DOHH2 (cell line): ENCODE results near the gene TRA2B.

ENCODE experiments used
- H3F3A ChIP-seq: fragments of 200-600 bp; sonication (generic), shearing (Covaris generic); 2 replicates; pipeline ENCODE4 v1.6.0; 2016; ENCODE audit warnings: antibody characterized with exemption, mild to moderate bottlenecking; ENCODE audit not compliant: control insufficient read depth, insufficient read depth
- H3K27ac ChIP-seq: fragments of 200-600 bp; sonication (generic); 2 replicates; pipeline ENCODE4 v1.5.1; 2014; ENCODE audit warnings: low read depth, mild to moderate bottlenecking, low read length, moderate library complexity
- H3K27me3 ChIP-seq: fragments of 200-600 bp; sonication (generic); 2 replicates; pipeline ENCODE4 v1.6.1; 2014; ENCODE audit warnings: mild to moderate bottlenecking, low read length, mixed read lengths; ENCODE audit not compliant: control insufficient read depth
- H3K36me3 ChIP-seq: fragments of 200-600 bp; sonication (generic); 2 replicates; pipeline ENCODE4 v1.6.1; 2014; ENCODE audit warnings: mild to moderate bottlenecking, low read length, moderate library complexity, mixed read lengths; ENCODE audit not compliant: control insufficient read depth
- H3K4me1 ChIP-seq: fragments of 200-600 bp; sonication (generic); 2 replicates; pipeline ENCODE4 v1.6.1; 2014; ENCODE audit warnings: mild to moderate bottlenecking, low read length, mixed read lengths; ENCODE audit not compliant: control insufficient read depth
- H3K4me2 ChIP-seq: fragments of 200-600 bp; sonication (generic); 2 replicates; pipeline ENCODE4 v1.6.0; 2014; ENCODE audit warnings: mild to moderate bottlenecking, low read length, moderate library complexity
- H3K4me3 ChIP-seq: fragments of 200-600 bp; sonication (generic); 2 replicates; pipeline ENCODE4 v1.5.1; 2014; ENCODE audit warnings: mild to moderate bottlenecking, low read length, mixed read lengths
- H3K79me2 ChIP-seq: fragments of 200-600 bp; sonication (generic); 2 replicates; pipeline ENCODE4 v1.6.1; 2014; ENCODE audit warnings: mild to moderate bottlenecking, low read length, mixed read lengths; ENCODE audit not compliant: control insufficient read depth
- H3K9me2 ChIP-seq: fragments of 200-600 bp; sonication (generic); replicated peaks from 2 replicates; pipeline ENCODE4 v1.6.1; 2014; ENCODE audit warnings: mild to moderate bottlenecking, low read length, mixed read lengths; ENCODE audit not compliant: control insufficient read depth
- H3K9me3 ChIP-seq: fragments of 200-600 bp; sonication (generic); 2 replicates; pipeline ENCODE4 v1.6.1; 2014; ENCODE audit warnings: antibody characterized with exemption, low read length, mixed read lengths; ENCODE audit not compliant: control insufficient read depth, insufficient read depth
- H4K20me1 ChIP-seq: fragments of 200-600 bp; sonication (generic); 2 replicates; pipeline ENCODE4 v1.6.0; 2014; ENCODE audit warnings: low read depth, mild to moderate bottlenecking, antibody characterized with exemption, low read length, moderate library complexity; ENCODE audit not compliant: control insufficient read depth, insufficient read depth
- EZH2phosphoT487 ChIP-seq: fragments of 200-600 bp; sonication (generic); IDR thresholded peaks from 2 replicates; pipeline ENCODE4 v1.6.1; 2017; ENCODE audit warnings: borderline replicate concordance, mild to moderate bottlenecking, antibody characterized with exemption, low read length, moderate library complexity, mixed read lengths
- TF ChIP-seq, protein P1 (sequence below): fragments of 200-600 bp; sonication (generic); IDR thresholded peaks from one replicate; pipeline ENCODE4 v1.5.1; 2014; ENCODE audit warnings: antibody characterized with exemption, mild to moderate bottlenecking, low read depth, low read length; ENCODE audit not compliant: poor library complexity, severe bottlenecking

The TRA2B gene

GRCh38 chr3:185983495-185984141, 45.8 kb upstream of the TRA2B start:
- Histone ChIP-seq H3K9me2 (no peaks in the 10 kb centered on the region), H3K4me2 (no peak overlapping the region), H3K36me3 (no peaks in the 10 kb centered on the region), H3K4me1 (peaks cover 8% of the 10 kb centered on the region), H3K4me3 (no peak overlapping the region), H4K20me1 (no peaks in the 10 kb centered on the region), H3K27ac (no peak overlapping the region), H3F3A (no peaks in the 10 kb centered on the region), H3K27me3 (peaks cover 7% of the 10 kb centered on the region), H3K9me3 (no peaks in the 10 kb centered on the region), H3K79me2 (no peaks in the 10 kb centered on the region)
- TF ChIP-seq EZH2phosphoT487, result no peak
- TF ChIP-seq, protein P1, sequence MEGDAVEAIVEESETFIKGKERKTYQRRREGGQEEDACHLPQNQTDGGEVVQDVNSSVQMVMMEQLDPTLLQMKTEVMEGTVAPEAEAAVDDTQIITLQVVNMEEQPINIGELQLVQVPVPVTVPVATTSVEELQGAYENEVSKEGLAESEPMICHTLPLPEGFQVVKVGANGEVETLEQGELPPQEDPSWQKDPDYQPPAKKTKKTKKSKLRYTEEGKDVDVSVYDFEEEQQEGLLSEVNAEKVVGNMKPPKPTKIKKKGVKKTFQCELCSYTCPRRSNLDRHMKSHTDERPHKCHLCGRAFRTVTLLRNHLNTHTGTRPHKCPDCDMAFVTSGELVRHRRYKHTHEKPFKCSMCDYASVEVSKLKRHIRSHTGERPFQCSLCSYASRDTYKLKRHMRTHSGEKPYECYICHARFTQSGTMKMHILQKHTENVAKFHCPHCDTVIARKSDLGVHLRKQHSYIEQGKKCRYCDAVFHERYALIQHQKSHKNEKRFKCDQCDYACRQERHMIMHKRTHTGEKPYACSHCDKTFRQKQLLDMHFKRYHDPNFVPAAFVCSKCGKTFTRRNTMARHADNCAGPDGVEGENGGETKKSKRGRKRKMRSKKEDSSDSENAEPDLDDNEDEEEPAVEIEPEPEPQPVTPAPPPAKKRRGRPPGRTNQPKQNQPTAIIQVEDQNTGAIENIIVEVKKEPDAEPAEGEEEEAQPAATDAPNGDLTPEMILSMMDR, result peak; percentile 85

- no peaks in the 10 kb centered on the region for H3K9me2 ChIP-seq
- H3K4me2 ChIP-seq, result no peak overlapping the region
- H4K20me1 ChIP-seq, result no peaks in the 10 kb centered on the region
- TF ChIP-seq EZH2phosphoT487, result no peak
- TF ChIP-seq, protein P1, result no peak
- H3K27ac ChIP-seq, result no peak overlapping the region
- no peaks in the 10 kb centered on the region for H3K36me3 ChIP-seq
- no peak overlapping the region for H3K4me3 ChIP-seq
- H3K27me3 ChIP-seq, result peaks cover 12% of the 10 kb centered on the region
- no peaks in the 10 kb centered on the region for H3K79me2 ChIP-seq
- no peaks in the 10 kb centered on the region for H3K9me3 ChIP-seq
- no peaks in the 10 kb centered on the region for H3K4me1 ChIP-seq
- H3F3A ChIP-seq, result no peaks in the 10 kb centered on the region
These were observed 44.8 kb upstream of the TRA2B start for GRCh38 chr3:185982632-185983031.

GRCh38 chr3:185981621-185982020, 43.8 kb upstream of the TRA2B start:
- no peaks in the 10 kb centered on the region for H3K4me1 ChIP-seq
- H3K27ac ChIP-seq, result no peak overlapping the region
- H3K4me2 ChIP-seq, result no peak overlapping the region
- no peaks in the 10 kb centered on the region for H3F3A ChIP-seq
- H3K27me3 ChIP-seq, result peaks cover 12% of the 10 kb centered on the region
- H3K79me2 ChIP-seq, result no peaks in the 10 kb centered on the region
- no peaks in the 10 kb centered on the region for H3K9me2 ChIP-seq
- H3K4me3 ChIP-seq, result no peak overlapping the region
- H3K9me3 ChIP-seq, result no peaks in the 10 kb centered on the region
- H3K36me3 ChIP-seq, result no peaks in the 10 kb centered on the region
- TF ChIP-seq, protein P1, result no peak
- TF ChIP-seq EZH2phosphoT487, result no peak
- H4K20me1 ChIP-seq, result no peaks in the 10 kb centered on the region
